Measurements from ENCODE around the gene TRPM5. TPM values are rescaled to one million over a fixed set of nuclear protein-coding genes. Genes with fewer than 3 reads are reported as not detected.
A peak's percentile ranks its signal among the peaks of the same experiment; 100 is the strongest.

TRPM5 gene
- total and polyA plus RNA-seq, 9 of the 15 experiments (the other 6 are each of a cell fraction or from before 2014, with no cell fraction given): not detected

DNA sequence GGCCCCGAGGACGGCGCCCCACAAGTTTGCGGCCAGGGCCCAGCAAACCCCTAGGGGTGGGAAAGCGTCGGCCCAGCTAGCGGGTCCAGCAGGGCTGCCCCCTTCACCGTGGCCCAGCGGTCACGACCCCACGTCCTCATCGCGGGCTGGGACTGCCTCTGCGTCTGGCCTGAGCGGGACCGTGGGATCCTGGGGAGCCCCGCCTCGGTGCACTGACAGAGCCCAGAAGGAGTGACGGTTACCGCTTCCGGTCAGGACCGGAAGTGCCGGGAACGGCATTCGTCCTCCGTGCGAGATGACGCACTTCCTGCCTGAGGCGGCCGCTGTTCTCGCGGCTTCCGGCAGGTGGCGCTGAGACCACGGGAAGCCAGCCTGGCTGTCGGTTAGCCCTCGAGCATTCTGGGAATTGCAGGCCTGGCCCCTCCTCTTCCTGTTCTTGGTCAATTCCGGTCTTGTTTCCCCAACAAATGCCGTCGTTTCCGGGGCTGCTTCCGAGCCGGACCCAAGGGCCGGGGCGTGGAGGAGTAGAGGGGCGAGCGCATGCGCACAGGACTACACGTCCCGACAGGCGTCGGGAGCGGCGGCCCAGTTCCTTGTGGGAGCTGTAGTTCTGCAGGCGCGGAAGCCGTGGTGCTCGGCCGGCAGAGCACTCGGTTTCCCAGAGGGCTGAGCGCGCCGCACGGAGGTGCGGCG is 44.1 kb downstream of the TRPM5 start, which contains the start of gene TSSC4 (continued):
- TF ChIP-seq, protein P1, sequence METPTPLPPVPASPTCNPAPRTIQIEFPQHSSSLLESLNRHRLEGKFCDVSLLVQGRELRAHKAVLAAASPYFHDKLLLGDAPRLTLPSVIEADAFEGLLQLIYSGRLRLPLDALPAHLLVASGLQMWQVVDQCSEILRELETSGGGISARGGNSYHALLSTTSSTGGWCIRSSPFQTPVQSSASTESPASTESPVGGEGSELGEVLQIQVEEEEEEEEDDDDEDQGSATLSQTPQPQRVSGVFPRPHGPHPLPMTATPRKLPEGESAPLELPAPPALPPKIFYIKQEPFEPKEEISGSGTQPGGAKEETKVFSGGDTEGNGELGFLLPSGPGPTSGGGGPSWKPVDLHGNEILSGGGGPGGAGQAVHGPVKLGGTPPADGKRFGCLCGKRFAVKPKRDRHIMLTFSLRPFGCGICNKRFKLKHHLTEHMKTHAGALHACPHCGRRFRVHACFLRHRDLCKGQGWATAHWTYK (CRISPR knock-in tag; IDR thresholded peaks at IDR 0.05): peak; percentile 82; the same call in 1 of the 2 replicates
- TF ChIP-seq GTF2E2 (tag; IDR thresholded peaks at IDR 0.05) (peak; percentile 47; the same call in 1 of the 2 replicates), ZNF699 (CRISPR knock-in tag; IDR thresholded peaks at IDR 0.05; ENCODE audit: insufficient replicate concordance) (no peak), RUNX1 (IDR thresholded peaks at IDR 0.05; ENCODE audit: low read depth) (no peak), ZNF766 (CRISPR knock-in tag; conservative IDR thresholded peaks at IDR 0.05) (peak; percentile 97), CREB1 (IDR thresholded peaks at IDR 0.05) (peak; percentile 95), CREB1 (CRISPR knock-in tag; IDR thresholded peaks at IDR 0.05) (peak; percentile 98), ZNF224 (CRISPR knock-in tag; IDR thresholded peaks at IDR 0.05) (no peak), ZFX (CRISPR knock-in tag; IDR thresholded peaks at IDR 0.05) (peak; percentile 79), KAT7 (CRISPR knock-in tag; IDR thresholded peaks at IDR 0.05; ENCODE audit: borderline replicate concordance) (peak; percentile 62; the same call in 1 of the 2 replicates), ZBTB17 (CRISPR knock-in tag; IDR thresholded peaks at IDR 0.05) (peak; percentile 19)
- TF ChIP-seq, protein P2, sequence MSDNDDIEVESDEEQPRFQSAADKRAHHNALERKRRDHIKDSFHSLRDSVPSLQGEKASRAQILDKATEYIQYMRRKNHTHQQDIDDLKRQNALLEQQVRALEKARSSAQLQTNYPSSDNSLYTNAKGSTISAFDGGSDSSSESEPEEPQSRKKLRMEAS (CRISPR knock-in tag; IDR thresholded peaks at IDR 0.05): peak; percentile 58
- TF ChIP-seq, protein P3, sequence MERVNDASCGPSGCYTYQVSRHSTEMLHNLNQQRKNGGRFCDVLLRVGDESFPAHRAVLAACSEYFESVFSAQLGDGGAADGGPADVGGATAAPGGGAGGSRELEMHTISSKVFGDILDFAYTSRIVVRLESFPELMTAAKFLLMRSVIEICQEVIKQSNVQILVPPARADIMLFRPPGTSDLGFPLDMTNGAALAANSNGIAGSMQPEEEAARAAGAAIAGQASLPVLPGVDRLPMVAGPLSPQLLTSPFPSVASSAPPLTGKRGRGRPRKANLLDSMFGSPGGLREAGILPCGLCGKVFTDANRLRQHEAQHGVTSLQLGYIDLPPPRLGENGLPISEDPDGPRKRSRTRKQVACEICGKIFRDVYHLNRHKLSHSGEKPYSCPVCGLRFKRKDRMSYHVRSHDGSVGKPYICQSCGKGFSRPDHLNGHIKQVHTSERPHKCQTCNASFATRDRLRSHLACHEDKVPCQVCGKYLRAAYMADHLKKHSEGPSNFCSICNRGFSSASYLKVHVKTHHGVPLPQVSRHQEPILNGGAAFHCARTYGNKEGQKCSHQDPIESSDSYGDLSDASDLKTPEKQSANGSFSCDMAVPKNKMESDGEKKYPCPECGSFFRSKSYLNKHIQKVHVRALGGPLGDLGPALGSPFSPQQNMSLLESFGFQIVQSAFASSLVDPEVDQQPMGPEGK (CRISPR knock-in tag; IDR thresholded peaks at IDR 0.05; ENCODE audit: borderline replicate concordance): 0 out of 2 replicates have a peak, but pooled peaks have one; percentile 16
- TF ChIP-seq, protein P4, sequence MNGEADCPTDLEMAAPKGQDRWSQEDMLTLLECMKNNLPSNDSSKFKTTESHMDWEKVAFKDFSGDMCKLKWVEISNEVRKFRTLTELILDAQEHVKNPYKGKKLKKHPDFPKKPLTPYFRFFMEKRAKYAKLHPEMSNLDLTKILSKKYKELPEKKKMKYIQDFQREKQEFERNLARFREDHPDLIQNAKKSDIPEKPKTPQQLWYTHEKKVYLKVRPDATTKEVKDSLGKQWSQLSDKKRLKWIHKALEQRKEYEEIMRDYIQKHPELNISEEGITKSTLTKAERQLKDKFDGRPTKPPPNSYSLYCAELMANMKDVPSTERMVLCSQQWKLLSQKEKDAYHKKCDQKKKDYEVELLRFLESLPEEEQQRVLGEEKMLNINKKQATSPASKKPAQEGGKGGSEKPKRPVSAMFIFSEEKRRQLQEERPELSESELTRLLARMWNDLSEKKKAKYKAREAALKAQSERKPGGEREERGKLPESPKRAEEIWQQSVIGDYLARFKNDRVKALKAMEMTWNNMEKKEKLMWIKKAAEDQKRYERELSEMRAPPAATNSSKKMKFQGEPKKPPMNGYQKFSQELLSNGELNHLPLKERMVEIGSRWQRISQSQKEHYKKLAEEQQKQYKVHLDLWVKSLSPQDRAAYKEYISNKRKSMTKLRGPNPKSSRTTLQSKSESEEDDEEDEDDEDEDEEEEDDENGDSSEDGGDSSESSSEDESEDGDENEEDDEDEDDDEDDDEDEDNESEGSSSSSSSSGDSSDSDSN (IDR thresholded peaks at IDR 0.05; ENCODE audit: borderline replicate concordance in 1 of 2, low read depth in 2 of 2, low read length in 2 of 2): peak; percentile 40 to 70; a peak in 1 of 4 replicates
- TF ChIP-seq, protein P5, sequence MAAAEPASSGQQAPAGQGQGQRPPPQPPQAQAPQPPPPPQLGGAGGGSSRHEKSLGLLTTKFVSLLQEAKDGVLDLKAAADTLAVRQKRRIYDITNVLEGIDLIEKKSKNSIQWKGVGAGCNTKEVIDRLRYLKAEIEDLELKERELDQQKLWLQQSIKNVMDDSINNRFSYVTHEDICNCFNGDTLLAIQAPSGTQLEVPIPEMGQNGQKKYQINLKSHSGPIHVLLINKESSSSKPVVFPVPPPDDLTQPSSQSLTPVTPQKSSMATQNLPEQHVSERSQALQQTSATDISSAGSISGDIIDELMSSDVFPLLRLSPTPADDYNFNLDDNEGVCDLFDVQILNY (CRISPR knock-in tag; IDR thresholded peaks at IDR 0.05): no peak
- TF ChIP-seq, protein P6, sequence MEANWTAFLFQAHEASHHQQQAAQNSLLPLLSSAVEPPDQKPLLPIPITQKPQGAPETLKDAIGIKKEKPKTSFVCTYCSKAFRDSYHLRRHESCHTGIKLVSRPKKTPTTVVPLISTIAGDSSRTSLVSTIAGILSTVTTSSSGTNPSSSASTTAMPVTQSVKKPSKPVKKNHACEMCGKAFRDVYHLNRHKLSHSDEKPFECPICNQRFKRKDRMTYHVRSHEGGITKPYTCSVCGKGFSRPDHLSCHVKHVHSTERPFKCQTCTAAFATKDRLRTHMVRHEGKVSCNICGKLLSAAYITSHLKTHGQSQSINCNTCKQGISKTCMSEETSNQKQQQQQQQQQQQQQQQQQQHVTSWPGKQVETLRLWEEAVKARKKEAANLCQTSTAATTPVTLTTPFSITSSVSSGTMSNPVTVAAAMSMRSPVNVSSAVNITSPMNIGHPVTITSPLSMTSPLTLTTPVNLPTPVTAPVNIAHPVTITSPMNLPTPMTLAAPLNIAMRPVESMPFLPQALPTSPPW (CRISPR knock-in tag; IDR thresholded peaks at IDR 0.05): peak; percentile 81

All from K562 (cell line).